Measurements from ENCODE around the gene BIRC5.

- TF ChIP-seq POLR2A (IDR thresholded peaks at IDR 0.05; ENCODE audit: low read depth) (no peak), CTCF (IDR thresholded peaks at IDR 0.05) (no peak)
Observed at GRCh38 chr17:78224231-78225087, 10.4 kb downstream of the BIRC5 start.
